Measurements from ENCODE around the gene ART5.

DNA sequence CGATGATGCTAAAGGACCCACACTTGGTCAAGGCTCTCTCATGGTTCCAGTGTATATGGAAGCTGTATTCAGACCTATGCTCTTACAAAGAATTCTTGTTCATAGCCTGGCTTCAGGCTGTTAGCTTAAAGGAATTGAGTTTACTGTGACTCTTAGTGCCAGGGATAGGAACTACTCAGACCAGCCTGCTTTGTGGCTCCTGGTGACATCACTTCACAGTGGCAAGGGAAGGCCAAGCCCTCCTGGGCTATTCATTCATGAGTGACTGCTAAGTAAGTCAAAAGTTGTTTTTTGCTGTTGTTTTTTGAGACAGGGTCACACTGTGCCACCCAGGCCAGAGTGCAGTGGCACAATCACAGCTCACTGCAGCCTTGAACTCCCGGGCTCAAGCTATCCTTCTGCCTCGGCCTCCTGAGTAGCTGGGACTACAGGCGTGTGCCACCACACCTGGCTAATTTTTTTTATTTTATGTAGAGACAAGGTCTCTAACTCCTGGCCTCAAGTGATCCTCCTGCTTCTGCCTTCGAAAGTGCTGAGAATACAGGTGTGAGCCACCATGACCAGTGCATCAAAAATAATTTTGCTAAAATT, 9.6 kb downstream of the ART5 start:
- TF ChIP-seq, protein P1, sequence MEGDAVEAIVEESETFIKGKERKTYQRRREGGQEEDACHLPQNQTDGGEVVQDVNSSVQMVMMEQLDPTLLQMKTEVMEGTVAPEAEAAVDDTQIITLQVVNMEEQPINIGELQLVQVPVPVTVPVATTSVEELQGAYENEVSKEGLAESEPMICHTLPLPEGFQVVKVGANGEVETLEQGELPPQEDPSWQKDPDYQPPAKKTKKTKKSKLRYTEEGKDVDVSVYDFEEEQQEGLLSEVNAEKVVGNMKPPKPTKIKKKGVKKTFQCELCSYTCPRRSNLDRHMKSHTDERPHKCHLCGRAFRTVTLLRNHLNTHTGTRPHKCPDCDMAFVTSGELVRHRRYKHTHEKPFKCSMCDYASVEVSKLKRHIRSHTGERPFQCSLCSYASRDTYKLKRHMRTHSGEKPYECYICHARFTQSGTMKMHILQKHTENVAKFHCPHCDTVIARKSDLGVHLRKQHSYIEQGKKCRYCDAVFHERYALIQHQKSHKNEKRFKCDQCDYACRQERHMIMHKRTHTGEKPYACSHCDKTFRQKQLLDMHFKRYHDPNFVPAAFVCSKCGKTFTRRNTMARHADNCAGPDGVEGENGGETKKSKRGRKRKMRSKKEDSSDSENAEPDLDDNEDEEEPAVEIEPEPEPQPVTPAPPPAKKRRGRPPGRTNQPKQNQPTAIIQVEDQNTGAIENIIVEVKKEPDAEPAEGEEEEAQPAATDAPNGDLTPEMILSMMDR (IDR thresholded peaks at IDR 0.05 in 8 of 11, conservative IDR thresholded peaks at IDR 0.05 in 3 of 11) = no peak
- no peak for TF ChIP-seq POLR2AphosphoS5 (IDR thresholded peaks at IDR 0.05)
- TF ChIP-seq POLR2A (IDR thresholded peaks at IDR 0.05) = no peak
